ENCODE data around the gene DMC1.

- TF ChIP-seq CTCF (IDR thresholded peaks at IDR 0.05) = no peak
- TF ChIP-seq POLR2A (IDR thresholded peaks at IDR 0.05) = no peak
Measured at GRCh38 chr22:38540701-38541100, 29.3 kb downstream of the DMC1 start.

Measured in esophagus squamous epithelium (tissue), 4 donors.